ENCODE measurements around the gene LTF.
"Not testable (repeated sequence)": the region's sequence is repeated elsewhere in the genome, so short reads cannot be mapped to it uniquely, and the experiment has no call there.

Gene LTF

GRCh38 chr3:46412786-46413298, 51.9 kb downstream of the LTF start:
- DNase-seq (ENCODE audit: low read depth): no peak

DNA sequence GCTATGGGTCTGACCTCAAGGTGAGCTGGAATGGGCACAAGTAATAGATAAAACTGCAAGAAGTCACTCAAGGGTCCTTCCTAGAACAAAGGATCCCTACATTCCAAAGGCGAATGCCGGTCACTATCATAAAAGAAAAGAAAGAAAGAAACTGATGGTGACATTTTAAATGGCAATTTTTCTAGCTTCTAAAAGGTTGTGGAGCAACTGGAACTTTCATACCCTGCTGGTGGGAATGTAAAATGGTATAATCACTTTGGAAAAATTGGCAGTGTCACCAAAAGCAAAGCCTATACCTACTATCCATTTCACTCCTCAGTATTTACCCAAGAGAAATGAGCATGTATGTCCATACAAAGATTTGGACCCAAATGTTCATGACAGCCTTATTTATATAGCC, 53.4 kb downstream of the LTF start:
- no peak for DNase-seq (ENCODE audit: low read depth)

GRCh38 chr3:46410669-46411068, 54.0 kb downstream of the LTF start:
- DNase-seq (ENCODE audit: low read depth): no peak

GRCh38 chr3:46409739-46410489, 54.8 kb downstream of the LTF start:
- no peak for DNase-seq (ENCODE audit: low read depth)

- DNase-seq (ENCODE audit: low read depth): no peak
These were observed 55.9 kb downstream of the LTF start for GRCh38 chr3:46408853-46409252.

- no peak for DNase-seq (ENCODE audit: low read depth)
These were observed 56.7 kb downstream of the LTF start for GRCh38 chr3:46407970-46408369.

GRCh38 chr3:46406788-46407611, 57.7 kb downstream of the LTF start, which contains the start of the genes CCR5AS and CCRL2:
Gene CCR5AS (minus strand): TSS chr3:46407066.
Gene CCRL2 (plus strand): TSS chr3:46407259. CDS start chr3:46408080, 821 bp downstream.
- DNase-seq (ENCODE audit: low read depth): peak; percentile 5

- DNase-seq (ENCODE audit: low read depth): no peak
These were observed 58.3 kb downstream of the LTF start for GRCh38 chr3:46406443-46406787.

GRCh38 chr3:46405301-46406019, 59.2 kb downstream of the LTF start:
- no peak for DNase-seq (ENCODE audit: low read depth)

DNA sequence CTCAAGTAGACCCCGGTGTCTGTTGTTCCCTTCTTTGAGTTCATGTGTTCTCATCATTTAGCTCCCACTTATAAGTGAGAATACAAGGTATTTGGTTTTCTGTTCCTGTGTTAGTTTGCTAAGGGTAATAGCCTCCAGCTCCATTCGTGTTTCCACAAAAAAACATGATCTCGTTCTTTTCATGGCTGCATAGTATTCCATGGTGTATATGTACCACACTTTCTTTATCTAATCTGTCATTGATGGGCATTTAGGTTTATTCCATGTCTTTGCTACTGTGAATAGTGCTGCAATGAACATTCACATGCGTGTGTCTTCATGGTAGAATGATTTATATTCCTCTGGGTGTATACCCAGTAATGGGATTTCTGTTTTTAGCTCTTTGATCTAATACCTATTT, 61.8 kb downstream of the LTF start:
- not testable (repeated sequence) for DNase-seq (ENCODE audit: low read depth)

DNA sequence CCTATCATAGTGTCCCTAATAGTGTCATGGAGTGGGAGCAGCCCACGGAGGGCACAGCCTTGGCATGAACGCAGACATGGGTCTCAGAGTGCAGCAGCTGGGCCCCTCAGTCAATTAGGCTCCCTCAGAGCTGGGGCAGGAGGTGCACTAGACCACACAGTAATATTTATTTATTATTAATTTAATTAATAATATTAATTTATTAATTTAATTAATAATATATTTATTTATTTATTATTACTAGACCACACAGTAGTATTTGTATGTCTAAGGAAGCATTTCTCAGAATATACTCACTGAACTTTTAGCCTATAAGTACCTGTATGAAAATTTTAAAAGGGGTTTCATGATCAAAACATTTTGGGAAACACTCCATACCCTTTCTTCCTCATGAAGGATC, 63.1 kb downstream of the LTF start:
- DNase-seq (ENCODE audit: low read depth): no peak

DNA sequence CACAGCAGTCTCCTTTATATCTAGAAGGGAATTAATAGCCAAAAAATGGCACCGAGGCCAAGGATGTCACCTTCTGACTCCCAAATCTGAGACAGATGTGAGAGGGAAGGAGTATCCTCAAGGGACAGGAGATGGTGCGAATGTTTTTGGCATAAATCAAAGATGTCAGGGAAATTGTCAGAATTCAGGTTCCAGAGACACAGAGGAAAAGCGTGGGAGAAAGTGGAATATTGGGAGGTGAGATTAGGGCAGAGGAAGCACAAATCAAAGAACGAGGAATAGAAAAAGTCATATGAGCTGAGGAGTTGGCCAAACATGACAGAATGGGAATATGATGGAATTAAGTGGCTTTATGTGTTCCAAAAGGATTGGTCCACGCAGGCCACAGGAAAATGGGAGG, 63.9 kb downstream of the LTF start:
- no peak for DNase-seq (ENCODE audit: low read depth)

GRCh38 chr3:46400000-46400734, 64.5 kb downstream of the LTF start:
- DNase-seq (ENCODE audit: low read depth): no peak

DNA sequence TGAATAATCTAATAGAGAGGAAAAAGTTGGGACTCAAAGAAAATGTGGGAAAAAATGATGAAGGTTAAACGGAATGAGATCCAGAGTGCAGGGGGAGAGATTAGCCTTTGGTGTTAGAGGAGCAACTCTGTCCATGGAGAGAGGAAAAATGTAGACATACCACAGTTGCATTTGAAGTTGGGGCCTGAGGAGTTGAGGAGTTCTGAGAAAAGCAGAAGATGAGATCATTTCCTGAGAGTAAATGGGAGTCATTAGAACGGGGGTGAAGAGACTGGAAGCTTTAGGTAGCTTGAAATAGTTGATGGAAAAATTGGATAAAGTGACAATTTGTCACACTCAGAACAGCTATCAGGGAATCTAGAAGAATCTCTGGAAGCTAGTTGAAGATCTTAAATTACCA, 65.1 kb downstream of the LTF start:
- no peak for DNase-seq (ENCODE audit: low read depth)

DNA sequence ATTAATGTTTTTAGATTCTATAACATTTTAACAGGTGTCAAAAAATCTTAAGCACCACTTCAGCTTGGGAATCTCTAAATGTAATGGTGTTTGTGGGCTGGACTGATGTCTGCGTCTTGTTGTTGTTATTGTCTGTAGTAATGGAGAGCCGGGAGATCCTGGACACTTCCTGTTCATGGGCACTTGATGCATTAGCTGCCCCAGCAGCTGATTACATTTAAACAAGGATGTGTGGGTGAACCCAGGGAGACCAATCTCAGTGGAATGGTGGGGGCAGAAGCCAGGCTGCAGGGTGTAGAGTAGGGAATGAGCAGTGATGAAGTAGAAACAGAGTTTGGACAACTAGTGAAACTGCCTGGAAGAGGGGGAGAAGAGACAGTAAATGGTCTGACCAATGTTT, 65.6 kb downstream of the LTF start:
- DNase-seq (ENCODE audit: low read depth): no peak

GRCh38 chr3:46398186-46398955, 66.3 kb downstream of the LTF start:
- DNase-seq (ENCODE audit: low read depth): no peak

DNA sequence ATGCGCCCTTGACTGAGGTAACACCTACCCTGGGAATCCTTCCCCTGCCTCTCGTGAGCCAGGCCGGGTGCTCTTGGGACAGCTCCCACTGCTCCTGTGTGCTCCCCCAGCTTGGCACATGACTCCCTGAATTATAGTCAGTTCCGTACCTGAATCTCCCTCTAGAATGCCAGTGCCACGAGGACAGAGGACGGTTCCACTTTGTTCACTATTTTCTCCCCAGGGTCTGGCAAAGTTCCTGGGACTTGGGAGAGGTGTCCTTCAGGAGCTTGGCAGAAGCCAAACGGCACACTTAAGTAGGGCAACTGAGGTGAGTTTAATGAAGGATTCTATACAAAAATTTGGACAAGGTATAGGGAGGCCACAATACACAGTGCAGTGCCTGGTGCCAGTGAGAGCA, 67.6 kb downstream of the LTF start:
- DNase-seq (ENCODE audit: low read depth): no peak

DNA sequence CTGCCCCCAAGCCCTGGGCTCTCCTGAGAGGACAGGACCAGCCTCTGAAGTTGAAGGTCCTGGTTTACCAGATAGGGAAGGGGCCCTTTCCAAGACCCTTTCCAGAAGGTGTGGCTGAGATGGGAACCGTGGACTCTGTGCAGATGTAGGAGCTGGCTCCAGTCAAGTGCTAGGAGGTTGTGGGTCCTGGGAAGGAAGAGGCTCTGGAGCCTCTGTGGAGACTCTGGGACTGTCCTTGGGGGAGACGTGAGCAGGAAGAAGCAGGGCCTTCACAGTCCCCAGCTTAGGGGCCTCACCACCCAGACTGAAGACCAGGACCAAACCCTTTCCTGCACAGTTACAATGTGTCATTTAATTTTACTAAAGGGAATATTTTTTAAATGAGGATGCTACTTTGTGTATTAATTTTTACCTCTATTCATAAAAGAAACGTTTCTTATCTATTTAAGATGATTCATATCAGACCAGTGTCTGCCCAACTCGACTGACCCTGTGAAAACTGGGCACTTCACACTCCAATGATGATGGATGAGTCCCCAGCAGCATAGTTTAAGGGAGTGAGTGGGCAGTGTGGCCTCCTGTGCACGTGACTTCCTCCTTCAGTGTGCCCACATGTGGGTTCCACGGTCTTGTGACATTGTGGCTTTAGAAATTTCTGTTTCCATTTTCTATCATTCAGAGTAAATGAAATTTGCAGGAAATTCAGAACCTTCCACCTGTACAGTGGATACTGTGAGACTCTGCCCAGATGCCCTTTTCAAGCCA, 68.8 kb downstream of the LTF start:
- DNase-seq (ENCODE audit: low read depth): no peak

DNA sequence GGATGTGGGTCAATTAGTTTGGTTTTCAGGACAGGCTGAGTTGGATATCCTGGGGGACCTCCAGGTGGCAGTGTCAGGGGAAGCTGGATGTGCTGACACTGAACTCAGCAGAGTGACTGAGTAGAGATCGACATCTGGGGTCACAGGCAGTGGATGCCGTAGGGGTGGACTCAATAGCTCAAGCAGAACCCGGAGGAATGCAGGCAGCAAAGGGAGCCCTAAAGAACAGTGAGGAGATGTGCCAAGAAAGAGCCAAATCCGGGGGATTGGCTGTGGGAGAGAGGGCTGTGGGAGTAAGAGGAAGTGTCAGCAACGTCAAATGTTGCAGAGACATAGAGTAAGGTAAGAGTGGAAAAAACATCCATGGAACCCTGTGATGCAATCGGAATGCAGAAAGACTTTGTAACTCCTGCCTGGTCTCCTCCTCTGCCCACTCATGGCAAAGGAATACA, 69.5 kb downstream of the LTF start:
- no peak for DNase-seq (ENCODE audit: low read depth)

All from activated T-cell treated with anti-CD3 and anti-CD28 coated beads for 1 hour (primary cell).